Activated CD4-positive, alpha-beta T cell treated with anti-CD3 and anti-CD28 coated beads, Interleukin-2, Interleukin-4, amounts not matched to agents 100 ng/mL and 50 ng/mL, durations not matched to agents 16 hours and 8 hours (primary cell): ENCODE data around the gene SOX8.

Experiments used
- DNase-seq: peaks from one replicate; pipeline ENCODE4 v3.0.0-alpha.2; 2020; ENCODE audit warnings: low spot score

SOX8 gene

DNA sequence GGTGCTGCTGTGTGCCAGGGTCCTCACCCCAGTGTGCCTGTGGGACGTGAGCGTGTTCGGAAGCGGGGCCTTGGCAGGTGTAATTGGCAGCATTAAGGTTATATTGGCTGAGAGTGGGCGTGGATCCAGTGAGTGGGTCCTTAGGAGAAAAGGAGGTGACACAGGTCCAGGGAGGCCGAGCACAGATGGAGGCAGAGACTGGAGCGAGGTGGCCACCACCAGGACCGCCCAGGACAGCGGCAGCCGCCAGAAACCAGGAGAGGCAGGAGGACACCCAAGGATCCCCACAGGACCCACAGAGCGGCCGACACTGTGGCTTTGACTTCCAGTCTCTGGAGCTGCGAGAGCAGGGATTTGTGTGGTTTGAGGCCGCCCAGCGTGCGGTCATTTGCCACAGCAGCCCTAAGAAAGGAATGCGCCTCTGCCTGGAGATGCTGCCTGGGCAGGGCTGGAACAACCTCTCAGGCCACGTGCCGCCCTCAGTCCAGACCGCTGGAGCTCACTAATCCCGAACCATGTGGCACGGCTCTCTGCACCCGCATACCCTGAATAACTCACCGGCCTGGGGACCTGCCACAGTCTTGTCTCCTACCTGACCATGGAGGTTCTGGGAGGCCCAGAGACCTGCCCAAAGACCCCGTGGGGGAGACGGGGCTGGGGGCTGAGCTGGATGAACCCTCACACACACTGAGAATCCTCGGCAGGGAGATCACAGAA is 45.4 kb downstream of the SOX8 start:
- no peak for DNase-seq

DNA sequence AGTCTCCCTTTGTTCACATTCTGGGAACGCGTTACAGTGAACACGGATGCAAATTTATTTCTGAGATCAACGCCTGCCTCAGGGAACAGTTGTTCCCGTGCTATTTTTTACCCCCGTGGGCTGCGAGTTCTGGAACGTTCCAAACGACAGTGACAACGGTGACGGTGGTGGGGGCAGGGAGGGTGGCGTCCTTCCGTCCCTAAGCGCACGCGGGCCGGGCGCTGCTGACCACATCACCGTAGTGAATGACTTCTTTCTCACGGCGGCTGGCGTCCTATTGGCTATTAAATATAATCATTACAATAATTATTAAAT is 45.9 kb downstream of the SOX8 start:
- DNase-seq: no peak

DNA sequence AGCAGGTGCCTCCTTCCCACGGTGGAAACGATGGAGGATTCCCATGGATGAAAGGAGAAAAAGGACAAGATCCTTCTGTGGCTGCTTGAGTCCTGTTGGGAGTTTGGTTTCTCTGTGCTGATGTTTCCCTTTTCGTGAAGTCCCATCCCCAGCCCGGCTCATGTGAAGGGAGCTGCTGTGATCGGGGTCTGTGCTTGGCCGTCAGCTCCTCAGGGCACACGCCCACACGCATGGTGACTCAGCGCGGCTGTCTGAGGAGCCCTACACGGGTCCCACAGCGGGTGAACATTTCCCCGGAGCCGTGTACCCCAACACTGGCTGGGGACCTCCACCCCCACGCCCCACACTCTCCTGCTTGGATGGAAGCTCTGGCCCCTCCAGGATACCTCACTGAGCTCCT is 46.5 kb downstream of the SOX8 start:
- no peak for DNase-seq

GRCh38 chr16:1028524-1029258 is 47.1 kb downstream of the SOX8 start:
- DNase-seq: no peak

DNA sequence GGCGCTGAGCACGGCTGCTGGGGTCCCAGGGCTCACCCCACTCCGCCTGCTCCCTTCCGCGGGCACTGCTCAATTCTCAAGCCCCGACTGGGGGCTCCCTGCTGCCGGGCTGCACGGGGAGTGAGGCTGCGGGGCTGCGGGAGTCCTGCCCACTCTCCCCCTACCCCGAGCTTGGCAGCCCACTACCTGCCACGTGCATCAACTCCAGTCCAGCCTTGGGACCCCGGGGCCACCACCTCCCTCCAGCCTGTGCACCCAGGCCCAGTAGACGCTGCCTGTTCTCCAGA is 47.6 kb downstream of the SOX8 start:
- no peak for DNase-seq

DNA sequence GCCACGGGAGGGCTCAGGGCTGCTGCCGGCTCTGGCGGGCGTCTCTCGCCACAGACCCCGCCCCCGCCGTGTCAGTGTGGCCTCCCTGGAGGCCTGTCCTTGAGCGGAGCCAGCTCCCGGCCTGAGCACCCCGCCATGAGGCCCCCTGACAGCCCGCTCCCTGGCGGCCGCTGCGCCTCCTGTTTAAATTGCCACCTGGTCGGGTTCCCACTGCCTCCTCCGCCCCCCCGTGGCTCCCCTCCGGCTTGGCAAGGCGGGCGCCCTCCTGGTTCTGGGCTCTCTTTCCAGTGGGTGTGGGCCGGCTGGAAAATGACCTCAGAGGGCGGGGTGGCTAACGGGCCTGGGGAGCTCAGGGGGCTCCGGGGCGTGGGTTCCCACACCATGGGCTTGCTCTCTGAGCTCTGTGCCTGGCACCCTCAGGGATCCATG is 48.9 kb downstream of the SOX8 start:
- no peak for DNase-seq

- DNase-seq: no peak
Observed at GRCh38 chr16:1031666-1032065, 50.1 kb downstream of the SOX8 start.

DNA sequence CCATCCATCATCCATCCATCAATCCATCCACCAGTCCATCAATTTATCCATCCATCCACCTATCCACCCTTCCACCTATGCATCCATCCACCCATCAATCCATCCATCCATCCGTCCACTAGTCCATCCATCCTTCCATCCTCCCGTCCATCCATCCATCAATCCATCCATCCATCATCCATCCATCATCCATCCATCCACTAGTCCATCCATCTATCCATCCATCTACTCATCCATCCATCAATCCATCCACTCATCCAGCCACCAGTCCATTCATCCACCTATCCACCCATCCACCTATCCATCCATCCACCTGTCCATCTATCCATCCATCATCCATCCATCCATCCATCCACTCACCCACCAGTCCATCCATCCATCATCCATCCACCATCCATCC is 51.0 kb downstream of the SOX8 start:
- no peak for DNase-seq

- no peak for DNase-seq
Observed at GRCh38 chr16:1033128-1033679, 51.6 kb downstream of the SOX8 start.

DNA sequence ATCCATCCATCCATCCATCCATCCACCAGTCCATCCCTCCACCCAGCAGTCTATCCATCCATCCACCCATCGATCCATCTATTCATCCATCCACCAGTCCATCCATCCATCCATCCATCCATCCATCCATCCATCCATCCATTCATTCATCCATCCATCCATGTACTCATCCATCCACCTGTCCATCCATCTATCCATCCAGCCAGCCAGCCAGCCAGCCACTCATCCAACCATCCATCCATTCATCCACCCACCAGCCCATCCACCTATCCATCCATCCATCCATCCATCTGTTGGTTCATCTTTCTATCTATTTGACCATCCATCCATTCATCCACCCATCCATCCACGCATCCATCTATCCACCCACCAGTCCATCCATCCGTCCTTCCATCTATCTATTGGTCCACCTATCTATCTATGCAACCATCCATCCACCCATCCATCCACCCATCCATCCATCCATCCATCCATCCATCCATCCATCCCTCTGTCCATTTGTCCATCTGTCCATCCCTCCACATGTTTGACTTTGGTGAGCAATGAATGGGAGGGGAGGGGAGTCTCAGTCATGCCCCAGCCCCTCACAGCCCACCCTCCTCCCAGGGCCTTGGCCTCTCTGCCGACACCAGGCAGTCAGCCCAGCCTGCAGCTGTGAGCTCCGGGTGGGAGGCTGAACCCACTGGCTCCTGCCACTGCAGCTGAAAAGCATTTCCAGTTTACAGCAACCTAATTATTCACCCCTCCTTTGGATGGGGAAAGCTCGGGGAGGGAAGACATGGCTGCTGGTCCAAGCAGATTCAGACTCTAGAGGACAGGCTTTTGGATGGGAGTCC is 52.9 kb downstream of the SOX8 start:
- no peak for DNase-seq

DNA sequence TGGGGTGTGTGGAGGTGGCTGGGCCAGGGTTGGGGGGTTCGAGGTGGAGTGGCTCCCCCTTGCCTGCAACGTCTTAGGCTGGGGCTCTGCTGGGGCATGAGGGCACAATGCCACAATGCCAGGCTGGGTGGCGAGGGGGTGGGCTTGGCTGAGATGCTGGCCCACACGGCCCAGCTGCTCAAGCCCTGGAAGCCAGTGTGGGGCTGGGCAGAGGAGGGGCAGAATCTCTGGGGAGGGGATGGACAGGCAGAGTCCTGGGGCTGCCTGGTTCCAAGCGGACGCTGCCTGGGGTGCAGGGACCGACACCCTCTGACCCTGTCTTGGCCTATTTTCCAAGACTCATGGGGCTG is 53.5 kb downstream of the SOX8 start:
- no peak for DNase-seq

DNA sequence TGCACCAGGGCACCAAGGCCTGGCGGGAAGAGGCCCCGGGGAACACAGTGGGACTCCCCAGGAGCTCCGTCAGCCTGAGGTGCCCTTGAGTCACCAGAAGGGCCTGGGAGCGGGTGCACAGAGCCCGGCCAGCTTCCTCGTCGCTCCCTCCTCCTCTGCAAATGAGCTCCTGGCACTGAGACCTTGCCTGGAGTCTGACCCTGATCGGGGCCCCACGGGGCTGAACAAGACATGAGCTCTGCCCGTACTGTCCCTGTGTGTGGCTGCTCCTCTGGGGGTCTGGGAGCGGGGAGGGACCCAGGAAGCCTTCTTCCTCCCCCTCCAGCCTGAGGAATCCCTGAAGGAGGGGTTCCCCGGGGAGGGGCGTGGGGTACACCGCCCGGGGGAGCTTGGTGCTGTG is 54.6 kb downstream of the SOX8 start:
- DNase-seq: no peak
